IMR-90 (cell line): Measurements from ENCODE around the gene CNTRL.

Experiments used
- BHLHE40 ChIP-seq: fragments of 150-350 bp; IDR thresholded peaks from 2 replicates; pipeline ENCODE4 v1.6.1; 2016; ENCODE audit warnings: mild to moderate bottlenecking, low read depth, low read length
- CEBPB ChIP-seq: IDR thresholded peaks from 2 replicates; pipeline ENCODE4 v1.6.1; 2012; ENCODE audit warnings: low read depth, low read length, improper control_type of control experiment
- CTCF ChIP-seq: conservative IDR thresholded peaks from 2 replicates; pipeline ENCODE4 v1.5.1; 2012; ENCODE audit warnings: mild to moderate bottlenecking, low read depth, low read length, improper control_type of control experiment
- FOS ChIP-seq: fragments of 150-350 bp; IDR thresholded peaks from 2 replicates; pipeline ENCODE4 v1.6.1; 2016; ENCODE audit warnings: low read depth, low read length
- MXI1 ChIP-seq: IDR thresholded peaks from 2 replicates; pipeline ENCODE4 v1.6.1; 2012; ENCODE audit warnings: low read depth, mild to moderate bottlenecking, low read length, moderate library complexity, borderline replicate concordance
- POLR2A ChIP-seq: IDR thresholded peaks from 2 replicates; pipeline ENCODE4 v1.6.1; 2012; ENCODE audit warnings: mild to moderate bottlenecking, low read depth, low read length
- RAD21 ChIP-seq: IDR thresholded peaks from 2 replicates; pipeline ENCODE4 v1.6.1; 2012; ENCODE audit warnings: low read length, improper control_type of control experiment
- RCOR1 ChIP-seq: IDR thresholded peaks from 2 replicates; pipeline ENCODE4 v1.6.1; 2012; ENCODE audit warnings: mild to moderate bottlenecking, low read length, improper control_type of control experiment; ENCODE audit not compliant: insufficient replicate concordance

- no peak for TF ChIP-seq CTCF
- TF ChIP-seq CEBPB = no peak
- TF ChIP-seq FOS = no peak
- TF ChIP-seq POLR2A = no peak
- TF ChIP-seq RCOR1 = no peak
- no peak for TF ChIP-seq RAD21
- no peak for TF ChIP-seq BHLHE40
- TF ChIP-seq MXI1 = no peak
Observed at GRCh38 chr9:121184463-121184862, 109.7 kb downstream of the CNTRL start.
